CD4-positive, alpha-beta T cell (primary cell): ENCODE results near the gene SQSTM1. TPM values are rescaled to one million over a fixed set of nuclear protein-coding genes. Genes with fewer than 3 reads are reported as not detected.

ENCODE experiments used
- ATAC-seq: fragments of 200-7000 bp; cut with Tn5 transposase; one replicate; pipeline ENCODE4 v1.10.0; 2022; ENCODE audit warnings: mild to moderate bottlenecking; ENCODE audit not compliant: poor library complexity
- CTCF ChIA-PET: fragments of 350-600 bp; sonication (Branson Sonifier 250); formaldehyde crosslinking; loops from one replicate; lab custom pipeline; 2021; ENCODE audit warnings: antibody characterized with exemption, inconsistent platforms; lab: Charles Lee
- POLR2A ChIA-PET: fragments of 350-600 bp; sonication (Branson Sonifier 250); formaldehyde crosslinking; loops from one replicate; lab custom pipeline; 2021; ENCODE audit warnings: antibody characterized with exemption, inconsistent platforms; lab: Charles Lee
- DNase-seq, 14 experiments: peaks; one replicate each; pipeline ENCODE4 v3.0.0-alpha.2; 2013 to 2020; ENCODE audit warnings: mixed read lengths in 2 of 14
- H3K27ac ChIP-seq, 2 donors: one replicate each; pipeline versions ENCODE4 v1.5.1 to v1.7.0; 2013; ENCODE audit warnings: low read length in 2 of 2, low read depth in 1 of 2, mild to moderate bottlenecking in 1 of 2
- H3K27me3 ChIP-seq, 2 experiments: 1 replicate in 1 of 2; 2 replicates in 1 of 2; pipeline versions ENCODE4 v1.6.1 to v1.7.0; 2013; ENCODE audit warnings: low read length in 2 of 2, control low read depth in 1 of 2, mild to moderate bottlenecking in 1 of 2, moderate library complexity in 1 of 2; ENCODE audit not compliant: insufficient read depth in 2 of 2, control insufficient read depth in 1 of 2
- H3K36me3 ChIP-seq: one replicate; pipeline ENCODE4 v1.6.1; 2013; ENCODE audit warnings: low read length, control low read depth; ENCODE audit not compliant: insufficient read depth
- H3K4me1 ChIP-seq: one replicate; pipeline ENCODE4 v1.6.1; 2013; ENCODE audit warnings: low read length, control low read depth; ENCODE audit not compliant: insufficient read depth
- H3K4me3 ChIP-seq: one replicate; pipeline ENCODE4 v1.5.1; 2013; ENCODE audit warnings: mild to moderate bottlenecking, low read length, moderate library complexity
- H3K9me3 ChIP-seq, 2 experiments: 1 replicate in 1 of 2; 2 replicates in 1 of 2; pipeline versions ENCODE4 v1.6.1 to v1.7.0; 2013; ENCODE audit warnings: low read length in 2 of 2, mild to moderate bottlenecking in 2 of 2, control low read depth in 1 of 2, moderate library complexity in 1 of 2; ENCODE audit not compliant: control insufficient read depth in 1 of 2, insufficient read depth in 1 of 2
- H3K27ac Mint-ChIP-seq: one replicate; pipeline ENCODE4 v1.8.0; 2020; ENCODE audit warnings: mixed read lengths
- H3K27me3 Mint-ChIP-seq: one replicate; pipeline ENCODE4 v1.8.0; 2021; ENCODE audit warnings: mixed read lengths
- H3K36me3 Mint-ChIP-seq: one replicate; pipeline ENCODE4 v1.8.0; 2021; ENCODE audit warnings: low read depth, mixed read lengths
- H3K4me1 Mint-ChIP-seq: one replicate; pipeline ENCODE4 v1.8.0; 2021; ENCODE audit warnings: low read depth, mixed read lengths
- H3K4me3 Mint-ChIP-seq: one replicate; pipeline ENCODE4 v1.8.0; 2020; ENCODE audit warnings: mild to moderate bottlenecking, mixed read lengths
- H3K9me3 Mint-ChIP-seq: one replicate; pipeline ENCODE4 v1.8.0; 2020; ENCODE audit warnings: mixed read lengths
- CTCF ChIP-seq: fragments of 200-600 bp; IDR thresholded peaks from one replicate; pipeline ENCODE4 v1.8.0; 2022; ENCODE audit warnings: antibody characterized with exemption, mild to moderate bottlenecking
- intact Hi-C, 2 experiments: fragments of 100-400 bp; cut with DNase I in 1 of 2; cut with micrococcal nuclease in 1 of 2; formaldehyde crosslinking; loops; one replicate each; pipeline versions ENCODE4 v1.15.1 to v1.9.0; 2023 to 2025; cut with DNase I, micrococcal nuclease
- total RNA-seq, 174 experiments: library from RNA in 2 of 174; stranded (reverse) in 2 of 174; gene quantifications; one replicate each; pipeline ENCODE4 v1.2.3 and lab custom pipeline; 2021 to 2026

Gene SQSTM1
- total RNA-seq, 2 experiments from 2014 or later = 260 to 267 TPM

GRCh38 chr5:179793468-179794139 is 27.1 kb upstream of the SQSTM1 start, which contains the start of gene LTC4S:
Gene LTC4S (plus strand): TSS chr5:179793986. CDS start chr5:179794081, 95 bp downstream.
- Mint-ChIP-seq H3K27me3 (no peaks in the 10 kb centered on the region), H3K36me3 (peaks cover 10% of the 10 kb centered on the region), H3K4me3 (peak within 1 kb of the TSS; percentile 82), H3K9me3 (no peaks in the 10 kb centered on the region), H3K4me1 (peaks cover 40% of the 10 kb centered on the region), H3K27ac (peak within 1 kb of the TSS; percentile 85)
- H3K27ac ChIP-seq = peak within 1 kb of the TSS in 1 of 2 donors; percentile 48
- TF ChIP-seq CTCF = no peak
- DNase-seq = peak in 13 of 14 experiments; percentile 38 to 85 (median 55)
- H3K9me3 ChIP-seq = no peaks in the 10 kb centered on the region
- peaks cover 8% of the 10 kb centered on the region for H3K36me3 ChIP-seq
- no peaks in the 10 kb centered on the region for H3K27me3 ChIP-seq
- peaks cover 38% of the 10 kb centered on the region for H3K4me1 ChIP-seq
- H3K4me3 ChIP-seq = peak within 1 kb of the TSS; percentile 31
- intact Hi-C loops = loop anchor here in 1 of 2 experiments (2.0 kb wide), 1 partner anchor 61 kb away; the partner anchor contains the start of gene MAML1
- POLR2A ChIA-PET = interaction anchor here (0.9 to 4.6 kb wide), 10 partner anchors 12 to 170 kb away, joined by 3 to 23 read pairs (median 6); partner anchors contain the start of genes HNRNPH1, MAML1, MGAT4B and SQSTM1
- CTCF ChIA-PET = interaction anchor here (2.8 kb wide), 1 partner anchor 31 kb away, joined by 12 read pairs; no protein-coding TSS in a partner anchor
- ATAC-seq = peak; percentile 64

GRCh38 chr5:179794171-179794570 is 26.5 kb upstream of the SQSTM1 start:
- Histone ChIP-seq H3K27me3 (no peaks in the 10 kb centered on the region), H3K4me1 (peaks cover 38% of the 10 kb centered on the region), H3K9me3 (no peaks in the 10 kb centered on the region), H3K36me3 (peaks cover 14% of the 10 kb centered on the region), H3K27ac (peak overlapping the region in 1 of 2 donors; percentile 48), H3K4me3 (peak overlapping the region; percentile 31)
- ATAC-seq (no peak), DNase-seq (no peak)
- CTCF ChIA-PET = no interaction called here
- TF ChIP-seq CTCF = no peak
- peaks cover 14% of the 10 kb centered on the region for H3K36me3 Mint-ChIP-seq
- peak overlapping the region; percentile 85 for H3K27ac Mint-ChIP-seq
- peak overlapping the region; percentile 82 for H3K4me3 Mint-ChIP-seq
- POLR2A ChIA-PET = interaction anchor here (0.9 to 4.6 kb wide), 11 partner anchors 12 to 171 kb away, joined by 3 to 23 read pairs (median 6); partner anchors contain the start of genes HNRNPH1, MAML1, MGAT4B and SQSTM1
- no peaks in the 10 kb centered on the region for H3K9me3 Mint-ChIP-seq
- intact Hi-C loops = loop anchor here in 1 of 2 experiments (2.0 kb wide), 1 partner anchor 61 kb away; the partner anchor contains the start of gene MAML1
- H3K4me1 Mint-ChIP-seq = peaks cover 40% of the 10 kb centered on the region
- H3K27me3 Mint-ChIP-seq = no peaks in the 10 kb centered on the region

GRCh38 chr5:179794575-179794974 is 26.1 kb upstream of the SQSTM1 start:
- H3K36me3 ChIP-seq = peaks cover 17% of the 10 kb centered on the region
- H3K9me3 ChIP-seq = no peaks in the 10 kb centered on the region
- peak overlapping the region; percentile 85 for H3K27ac Mint-ChIP-seq
- no peak for ATAC-seq
- H3K4me1 Mint-ChIP-seq = peaks cover 40% of the 10 kb centered on the region
- no peaks in the 10 kb centered on the region for H3K27me3 ChIP-seq
- DNase-seq = peak in 1 of 14 experiments; percentile 28
- TF ChIP-seq CTCF = no peak
- peaks cover 18% of the 10 kb centered on the region for H3K36me3 Mint-ChIP-seq
- H3K9me3 Mint-ChIP-seq = no peaks in the 10 kb centered on the region
- H3K4me1 ChIP-seq = peaks cover 38% of the 10 kb centered on the region
- H3K27ac ChIP-seq = peak overlapping the region in 1 of 2 donors; percentile 48
- CTCF ChIA-PET = interaction anchor here (1.4 to 3.2 kb wide), 2 partner anchors 32 to 34 kb away, joined by 4 to 22 read pairs; no protein-coding TSS in a partner anchor
- peak overlapping the region; percentile 31 for H3K4me3 ChIP-seq
- intact Hi-C loops = loop anchor here in 1 of 2 experiments (2.0 kb wide), 1 partner anchor 62 kb away; the partner anchor contains the start of gene MAML1
- no peaks in the 10 kb centered on the region for H3K27me3 Mint-ChIP-seq
- POLR2A ChIA-PET = interaction anchor here (0.6 to 4.6 kb wide), 8 partner anchors 11 to 171 kb away, joined by 3 to 23 read pairs (median 7); partner anchors contain the start of genes HNRNPH1, MGAT4B and SQSTM1
- H3K4me3 Mint-ChIP-seq = peak overlapping the region; percentile 82
